Measurements from ENCODE around the gene PFN3.

The PFN3 gene

GRCh38 chr5:177357459-177358351, 42.8 kb downstream of the PFN3 start, which contains the start of gene RGS14:
Gene RGS14, plus strand, starts transcription at chr5:177357924. Its CDS starts 101 bp downstream, at chr5:177358025.
- peak; percentile 86 for DNase-seq

GRCh38 chr5:177357146-177357458, 43.4 kb downstream of the PFN3 start:
- DNase-seq, result no peak

GRCh38 chr5:177356746-177357145, 43.7 kb downstream of the PFN3 start:
- no peak for DNase-seq

- no peak for DNase-seq
Observed at GRCh38 chr5:177355868-177356168, 44.6 kb downstream of the PFN3 start.

- no peak for DNase-seq
Observed at GRCh38 chr5:177355162-177355867, 45.1 kb downstream of the PFN3 start.

GRCh38 chr5:177354711-177355110, 45.8 kb downstream of the PFN3 start:
- no peak for DNase-seq

GRCh38 chr5:177354256-177354655, 46.2 kb downstream of the PFN3 start:
- DNase-seq, result no peak

- DNase-seq, result no peak
Observed at GRCh38 chr5:177353093-177353492, 47.4 kb downstream of the PFN3 start.

GRCh38 chr5:177351392-177352329, 48.8 kb downstream of the PFN3 start, which contains the start of gene LMAN2:
Gene LMAN2, minus strand, starts transcription at chr5:177351668. Its CDS starts 21 bp downstream, at chr5:177351647.
- DNase-seq, result peak; percentile 93

- no peak for DNase-seq
Observed at GRCh38 chr5:177350776-177351391, 49.6 kb downstream of the PFN3 start.
